IMR-90 (cell line): ENCODE measurements around the gene GNRH2. TPM values are rescaled to one million over a fixed set of nuclear protein-coding genes. Genes with fewer than 3 reads are reported as not detected.

ENCODE experiments used
- ATAC-seq: fragments of 200-7000 bp; cut with Tn5 transposase; 2 replicates; pipeline ENCODE4 v1.9.1; 2020; ENCODE audit warnings: low read depth, mild to moderate bottlenecking, moderate library complexity
- BruUV-seq: library from RNA; stranded (reverse); fragments of 400-500 nt; replicated peaks from 2 replicates; lab custom pipeline; 2021; lab: Mats Ljungman, UMichigan
- CTCF ChIA-PET: fragments of 300-600 bp; formaldehyde crosslinking; extraction: SDS; loops from one replicate; lab custom pipeline; 2021; ENCODE audit warnings: antibody characterized with exemption; lab: Yijun Ruan, JAX
- POLR2A ChIA-PET: fragments of 300-600 bp; sonication (Branson Sonifier 250); formaldehyde crosslinking; loops from one replicate; lab custom pipeline; 2022; ENCODE audit warnings: antibody characterized with exemption; ENCODE audit not compliant: unreplicated experiment; lab: Charles Lee
- DNase-seq: peaks from one replicate; pipeline ENCODE4 v3.0.0; 2013
- H2AFZ ChIP-seq: replicated peaks from 2 replicates; pipeline ENCODE3; 2013; ENCODE audit warnings: low read length, mild to moderate bottlenecking; ENCODE audit not compliant: poor library complexity
- H2AK5ac ChIP-seq: 2 replicates; pipeline ENCODE4 v1.6.1; 2013; ENCODE audit warnings: low read depth, low read length, inconsistent platforms
- H2AK9ac ChIP-seq: replicated peaks from 2 replicates; pipeline ENCODE3; 2013; ENCODE audit warnings: mild to moderate bottlenecking, low read depth, low read length, moderate library complexity; ENCODE audit not compliant: poor library complexity
- H2BK120ac ChIP-seq: 2 replicates; pipeline ENCODE4 v1.6.1; 2013; ENCODE audit warnings: low read depth, low read length, inconsistent platforms
- H2BK15ac ChIP-seq: 3 replicates; pipeline ENCODE4 v1.6.1; 2013; ENCODE audit warnings: low read depth, low read length, inconsistent platforms
- H2BK20ac ChIP-seq: 2 replicates; pipeline ENCODE4 v1.6.1; 2013; ENCODE audit warnings: low read depth, mild to moderate bottlenecking, inconsistent platforms, low read length, moderate library complexity
- H2BK5ac ChIP-seq: 2 replicates; pipeline ENCODE4 v1.6.1; 2013; ENCODE audit warnings: mild to moderate bottlenecking, low read depth, low read length, inconsistent platforms; ENCODE audit not compliant: poor library complexity, severe bottlenecking
- H3K14ac ChIP-seq: replicated peaks from 2 replicates; pipeline ENCODE4 v1.6.1; 2013; ENCODE audit warnings: low read depth, low read length, inconsistent platforms
- H3K18ac ChIP-seq: 2 replicates; pipeline ENCODE4 v1.6.1; 2013; ENCODE audit warnings: low read depth, low read length, control low read depth
- H3K23ac ChIP-seq: 2 replicates; pipeline ENCODE4 v1.6.1; 2013; ENCODE audit warnings: low read depth, low read length, inconsistent platforms
- H3K27ac ChIP-seq: 2 replicates; pipeline ENCODE4 v1.5.1; 2013; ENCODE audit warnings: mild to moderate bottlenecking, control low read depth, low read length; ENCODE audit not compliant: insufficient read depth
- H3K27me3 ChIP-seq: 2 replicates; pipeline ENCODE4 v1.6.1; 2013; ENCODE audit warnings: low read length; ENCODE audit not compliant: control insufficient read depth, insufficient read depth
- H3K36me3 ChIP-seq: 2 replicates; pipeline ENCODE4 v1.6.1; 2013; ENCODE audit warnings: low read length, mixed read lengths; ENCODE audit not compliant: control insufficient read depth, insufficient read depth
- H3K4ac ChIP-seq: 2 replicates; pipeline ENCODE4 v1.6.1; 2013; ENCODE audit warnings: low read depth, low read length, inconsistent platforms
- H3K4me1 ChIP-seq: 2 replicates; pipeline ENCODE4 v1.6.1; 2013; ENCODE audit warnings: low read length, mixed read lengths; ENCODE audit not compliant: control insufficient read depth, insufficient read depth
- H3K4me2 ChIP-seq: 2 replicates; pipeline ENCODE4 v1.6.1; 2013; ENCODE audit warnings: low read depth, mild to moderate bottlenecking, control low read depth, low read length, moderate library complexity
- H3K4me3 ChIP-seq: 2 replicates; pipeline ENCODE4 v1.5.1; 2013; ENCODE audit warnings: low read depth, mild to moderate bottlenecking, control low read depth, low read length, moderate library complexity; ENCODE audit not compliant: insufficient read depth
- H3K56ac ChIP-seq: 2 replicates; pipeline ENCODE4 v1.6.1; 2013; ENCODE audit warnings: low read length, inconsistent platforms; ENCODE audit not compliant: insufficient read depth; ENCODE audit errors: extremely low read depth
- H3K79me1 ChIP-seq, 2 experiments: 2 replicates each; pipeline ENCODE4 v1.6.1; 2013; ENCODE audit warnings: low read length in 2 of 2, inconsistent platforms in 1 of 2, low read depth in 1 of 2
- H3K9ac ChIP-seq: 2 replicates; pipeline ENCODE4 v1.6.1; 2013; ENCODE audit warnings: low read depth, low read length, control low read depth
- H3K9me1 ChIP-seq: 2 replicates; pipeline ENCODE4 v1.6.1; 2013; ENCODE audit warnings: low read length, inconsistent platforms; ENCODE audit not compliant: insufficient read depth
- H3K9me3 ChIP-seq: 2 replicates; pipeline ENCODE4 v1.6.1; 2013; ENCODE audit warnings: low read length; ENCODE audit not compliant: control insufficient read depth, insufficient read depth
- H4K20me1 ChIP-seq: 2 replicates; pipeline ENCODE4 v1.6.1; 2013; ENCODE audit warnings: low read length, inconsistent platforms; ENCODE audit not compliant: insufficient read depth
- H4K5ac ChIP-seq: 2 replicates; pipeline ENCODE4 v1.6.1; 2013; ENCODE audit warnings: mild to moderate bottlenecking, low read depth, low read length, control low read depth
- H4K8ac ChIP-seq, 2 experiments: 2 replicates each; pipeline ENCODE4 v1.6.1; 2013; ENCODE audit warnings: low read depth in 2 of 2, low read length in 2 of 2, control low read depth in 1 of 2, inconsistent platforms in 1 of 2
- H4K91ac ChIP-seq: 2 replicates; pipeline ENCODE4 v1.6.1; 2013; ENCODE audit warnings: low read depth, low read length, inconsistent platforms; ENCODE audit not compliant: insufficient read depth
- BHLHE40 ChIP-seq: fragments of 150-350 bp; IDR thresholded peaks from 2 replicates; pipeline ENCODE4 v1.6.1; 2016; ENCODE audit warnings: mild to moderate bottlenecking, low read depth, low read length
- CEBPB ChIP-seq: IDR thresholded peaks from 2 replicates; pipeline ENCODE4 v1.6.1; 2012; ENCODE audit warnings: low read depth, low read length, improper control_type of control experiment
- CHD1 ChIP-seq: IDR thresholded peaks from 2 replicates; pipeline ENCODE4 v1.6.1; 2012; ENCODE audit warnings: low read depth, low read length, improper control_type of control experiment
- CTCF ChIP-seq: conservative IDR thresholded peaks from 2 replicates; pipeline ENCODE4 v1.5.1; 2012; ENCODE audit warnings: mild to moderate bottlenecking, low read depth, low read length, improper control_type of control experiment
- FOS ChIP-seq: fragments of 150-350 bp; IDR thresholded peaks from 2 replicates; pipeline ENCODE4 v1.6.1; 2016; ENCODE audit warnings: low read depth, low read length
- MAFK ChIP-seq: IDR thresholded peaks from 2 replicates; pipeline ENCODE4 v1.6.1; 2012; ENCODE audit warnings: low read depth, low read length, improper control_type of control experiment
- MAZ ChIP-seq: IDR thresholded peaks from 2 replicates; pipeline ENCODE4 v1.6.1; 2012; ENCODE audit warnings: low read depth, mild to moderate bottlenecking, low read length, improper control_type of control experiment, moderate library complexity, borderline replicate concordance
- NFE2L2 ChIP-seq: fragments of 150-350 bp; IDR thresholded peaks from 2 replicates; pipeline ENCODE4 v1.6.1; 2016; ENCODE audit warnings: low read depth, mild to moderate bottlenecking, low read length
- POLR2A ChIP-seq: IDR thresholded peaks from 2 replicates; pipeline ENCODE4 v1.6.1; 2012; ENCODE audit warnings: mild to moderate bottlenecking, low read depth, low read length
- RCOR1 ChIP-seq: IDR thresholded peaks from 2 replicates; pipeline ENCODE4 v1.6.1; 2012; ENCODE audit warnings: mild to moderate bottlenecking, low read length, improper control_type of control experiment; ENCODE audit not compliant: insufficient replicate concordance
- RFX5 ChIP-seq: IDR thresholded peaks from 2 replicates; pipeline ENCODE4 v1.8.0; 2012; ENCODE audit warnings: low read depth, mild to moderate bottlenecking, low read length, moderate library complexity
- SMC3 ChIP-seq: fragments of 150-350 bp; IDR thresholded peaks from 2 replicates; pipeline ENCODE4 v1.6.1; 2016; ENCODE audit warnings: low read depth, mild to moderate bottlenecking, antibody characterized with exemption, low read length, moderate library complexity
- USF2 ChIP-seq: fragments of 150-350 bp; IDR thresholded peaks from 2 replicates; pipeline ENCODE4 v1.6.1; 2017; ENCODE audit warnings: mild to moderate bottlenecking, antibody characterized with exemption, low read length, low read depth
- WGBS, 2 experiments: methylation state at CpG; one replicate each; pipeline versions ENCODE4 v1.1.5 to v1.1.7; 2013; ENCODE audit warnings: missing lambda C conversion rate in 2 of 2; ENCODE audit not compliant: insufficient read length in 1 of 2; ENCODE audit errors: extremely low coverage in 2 of 2; 5-methylcytosine and 5-hydroxymethylcytosine counted together
- dilution Hi-C: fragments of 300-500 bp; cut with HindIII; formaldehyde crosslinking; loops from one replicate; pipeline ENCODE4 v1.14.3; 2018; ENCODE audit warnings: low sequenced_read_pairs; ENCODE audit not compliant: unreplicated experiment
- in situ Hi-C: fragments of 300-500 bp; cut with MboI; formaldehyde crosslinking; loops from 3 replicates; pipeline ENCODE4 v1.14.3; 2019; ENCODE audit warnings: low sequenced_read_pairs, inconsistent platforms, mixed read lengths
- intact Hi-C: fragments of 100-400 bp; cut with micrococcal nuclease; formaldehyde crosslinking; loops from 2 replicates; pipeline ENCODE4 v1.10.0; 2022
- polyA plus RNA-seq, 3 experiments: library from polyadenylated mRNA; depleted of rRNA; stranded (reverse); fragments of >200 nt; gene quantifications; 2 replicates each; pipeline ENCODE4 v1.2.3, GENCODE V29; 2012; ENCODE audit warnings: low replicate concordance in 1 of 3
- total RNA-seq: library from RNA; depleted of rRNA; stranded (reverse); fragments of >200 nt; gene quantifications from 2 replicates; pipeline ENCODE4 v1.2.3, GENCODE V29; 2012

Gene GNRH2
- total and polyA plus RNA-seq, 2 of the 4 experiments (the other 2 are of a cell fraction), result 0.18 to 0.21 TPM

GRCh38 chr20:3044336-3044965, 1.0 kb downstream of the GNRH2 start:
- Histone ChIP-seq H3K4me3 (no peak overlapping the region), H4K5ac (no peak overlapping the region), H3K27ac (no peak overlapping the region), H4K91ac (no peak overlapping the region; the same call in 1 of the 2 replicates), H3K23ac (no peak overlapping the region), H3K56ac (no peak overlapping the region), H2BK20ac (no peak overlapping the region), H3K14ac (no peak overlapping the region), H2BK120ac (no peak overlapping the region), H3K36me3 (peaks cover 27% of the 10 kb centered on the region), H3K27me3 (no peaks in the 10 kb centered on the region), H3K18ac (no peak overlapping the region), H3K4me1 (peaks cover 13% of the 10 kb centered on the region), H2BK5ac (peak overlapping the region; percentile 97), H2AK5ac (no peak overlapping the region), H2AFZ (no peak overlapping the region), H3K9me1 (peaks cover 24% of the 10 kb centered on the region), H2AK9ac (peak overlapping the region; percentile 95), H3K9ac (no peak overlapping the region), H3K79me1 (peaks cover 10 to 22% of the 10 kb centered on the region in 2 experiments), H4K8ac (peak overlapping the region; percentile 31 to 91; a peak in 2 of 4 replicates), H3K4ac (peak overlapping the region; percentile 92), H4K20me1 (peaks cover 8% of the 10 kb centered on the region), H3K4me2 (no peak overlapping the region), H3K9me3 (no peaks in the 10 kb centered on the region), H2BK15ac (no peak overlapping the region)
- WGBS, 2 experiments, result 100% methylated on average over 1 of the region's 8 CpGs; no CpG with 5 or more reads in 1 of the 2 experiments
- no peak for ATAC-seq
- no peak for DNase-seq
- CTCF ChIA-PET, result no interaction called here
- in situ Hi-C loops (no loop called here), intact Hi-C loops (no loop called here), dilution Hi-C loops (no loop called here)
- POLR2A ChIA-PET, result no interaction called here
- no TSS peak for BruUV-seq
- TF ChIP-seq FOS (no peak), CHD1 (no peak), RFX5 (no peak), CTCF (no peak), BHLHE40 (no peak), POLR2A (no peak), CEBPB (no peak), RCOR1 (no peak), SMC3 (no peak), MAFK (no peak), NFE2L2 (no peak), USF2 (no peak), MAZ (no peak)
